Muscle layer of colon (tissue), 2 donors: ENCODE results near the gene CAMK2D.

ENCODE experiments used
- H3K27ac ChIP-seq: one replicate; pipeline ENCODE4 v1.7.0; 2013; ENCODE audit warnings: low read depth, mild to moderate bottlenecking, low read length, moderate library complexity
- H3K27me3 ChIP-seq, 2 donors: one replicate each; pipeline ENCODE4 v1.7.0; 2013; ENCODE audit warnings: low read length in 2 of 2, mild to moderate bottlenecking in 2 of 2; ENCODE audit not compliant: insufficient read depth in 2 of 2, control insufficient read depth in 1 of 2
- H3K36me3 ChIP-seq: one replicate; pipeline ENCODE4 v1.7.0; 2013; ENCODE audit warnings: mild to moderate bottlenecking, low read length; ENCODE audit not compliant: insufficient read depth
- H3K4me1 ChIP-seq: one replicate; pipeline ENCODE4 v1.7.0; 2013; ENCODE audit warnings: mild to moderate bottlenecking, low read length; ENCODE audit not compliant: insufficient read depth
- H3K4me3 ChIP-seq, 2 donors: one replicate each; pipeline ENCODE4 v1.7.0; 2013; ENCODE audit warnings: low read length in 2 of 2, low read depth in 1 of 2, mild to moderate bottlenecking in 1 of 2, moderate library complexity in 1 of 2
- H3K9ac ChIP-seq: one replicate; pipeline ENCODE4 v1.7.0; 2013; ENCODE audit warnings: low read length
- H3K9me3 ChIP-seq: one replicate; pipeline ENCODE4 v1.7.0; 2013; ENCODE audit warnings: mild to moderate bottlenecking, low read length
- donor health status: abdominal sarcoma.
- donor health status: Adenocarcinoma of cecum.

CAMK2D gene

DNA sequence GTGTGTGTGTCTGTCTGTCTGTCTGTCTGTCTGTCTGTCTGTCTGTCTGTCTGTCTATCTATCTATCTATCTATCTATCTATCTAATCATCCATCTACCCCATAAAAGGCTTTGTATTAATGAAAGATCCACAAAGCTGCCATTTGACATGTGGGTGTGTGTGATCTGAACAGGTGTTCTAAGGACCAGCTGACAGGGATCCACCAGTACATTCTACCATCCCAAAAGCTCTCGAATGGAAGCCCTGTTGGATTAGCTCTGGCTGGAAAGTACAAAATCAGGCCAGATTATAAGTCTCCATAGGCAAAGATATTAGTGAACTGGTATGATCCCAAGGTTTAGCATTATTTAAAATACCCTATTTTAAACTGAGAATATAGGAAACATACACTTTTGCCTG, 299.3 kb downstream of the CAMK2D start:
- Histone ChIP-seq H3K4me3 (no peak overlapping the region), H3K27me3 (no peaks in the 10 kb centered on the region), H3K4me1 (no peaks in the 10 kb centered on the region), H3K36me3 (peaks cover under 1% of the 10 kb centered on the region), H3K9me3 (no peaks in the 10 kb centered on the region), H3K27ac (no peak overlapping the region), H3K9ac (no peak overlapping the region)

DNA sequence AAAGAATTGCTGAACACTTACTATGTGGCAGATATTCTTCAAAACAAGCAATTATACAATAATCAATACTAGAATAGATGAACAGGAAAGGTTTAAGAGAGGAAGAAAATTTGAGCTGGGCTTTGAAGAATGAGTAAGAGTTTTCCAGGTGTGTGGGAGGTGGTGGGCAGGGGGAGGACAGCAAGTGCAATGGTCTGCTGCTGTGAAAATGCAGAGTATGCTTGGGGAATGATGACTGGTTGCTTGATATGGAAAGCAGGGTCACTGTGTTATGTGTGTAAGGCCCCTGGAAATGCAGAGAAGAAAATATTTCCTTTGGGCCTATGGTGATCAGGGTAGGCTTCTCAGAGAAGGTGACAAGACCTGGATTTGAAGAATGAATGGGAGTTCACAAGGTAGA, 300.3 kb downstream of the CAMK2D start:
- Histone ChIP-seq H3K9me3 (no peaks in the 10 kb centered on the region), H3K36me3 (peaks cover 8% of the 10 kb centered on the region), H3K27ac (no peak overlapping the region), H3K9ac (no peak overlapping the region), H3K4me1 (no peaks in the 10 kb centered on the region), H3K4me3 (no peak overlapping the region), H3K27me3 (no peaks in the 10 kb centered on the region)

DNA sequence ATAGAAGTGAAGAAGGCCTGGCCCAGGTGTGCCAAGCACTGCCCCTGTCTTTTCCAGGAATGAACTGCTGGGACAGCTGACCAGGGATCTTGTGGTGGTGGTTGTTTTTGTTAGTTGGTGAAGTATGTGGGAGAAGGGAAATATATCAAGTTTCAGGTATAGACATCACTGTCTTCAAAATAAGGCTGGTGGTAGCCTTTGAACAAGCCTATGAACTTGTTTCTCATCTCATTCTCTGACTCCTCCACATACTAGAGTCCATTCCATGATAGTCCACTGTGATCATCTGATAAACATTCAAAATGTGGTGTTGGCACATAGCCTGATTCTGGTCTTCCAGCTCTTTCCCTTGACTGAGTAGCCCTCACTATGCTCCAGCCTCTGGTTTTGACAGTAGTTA, 303.7 kb downstream of the CAMK2D start:
- H3K27ac ChIP-seq = no peak overlapping the region
- H3K4me3 ChIP-seq = no peak overlapping the region
- no peaks in the 10 kb centered on the region for H3K27me3 ChIP-seq
- H3K9ac ChIP-seq = no peak overlapping the region
- no peaks in the 10 kb centered on the region for H3K9me3 ChIP-seq
- H3K36me3 ChIP-seq = peaks cover 13% of the 10 kb centered on the region
- peaks cover 9% of the 10 kb centered on the region for H3K4me1 ChIP-seq

DNA sequence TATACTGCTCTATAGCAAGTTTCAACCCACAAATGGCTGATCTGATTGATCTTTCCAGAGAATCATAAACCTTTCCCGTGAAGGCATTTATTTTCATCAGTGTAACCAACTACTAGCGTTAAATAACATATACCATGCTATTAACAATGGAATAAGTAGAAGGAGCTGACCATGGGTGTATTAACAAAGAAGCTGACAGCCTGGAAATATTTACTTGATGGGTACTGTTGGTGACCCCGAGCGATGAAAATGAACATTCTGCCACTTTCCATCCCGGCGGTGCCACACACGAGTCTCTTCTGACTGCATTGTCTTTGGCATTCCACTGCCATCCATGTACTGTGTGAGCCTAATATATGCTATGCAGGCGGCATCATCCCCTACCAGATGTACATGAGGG, 304.4 kb downstream of the CAMK2D start:
- no peak overlapping the region for H3K27ac ChIP-seq
- no peak overlapping the region for H3K4me3 ChIP-seq
- no peaks in the 10 kb centered on the region for H3K27me3 ChIP-seq
- H3K4me1 ChIP-seq = peaks cover 14% of the 10 kb centered on the region
- peaks cover 13% of the 10 kb centered on the region for H3K36me3 ChIP-seq
- H3K9ac ChIP-seq = no peak overlapping the region
- H3K9me3 ChIP-seq = no peaks in the 10 kb centered on the region

DNA sequence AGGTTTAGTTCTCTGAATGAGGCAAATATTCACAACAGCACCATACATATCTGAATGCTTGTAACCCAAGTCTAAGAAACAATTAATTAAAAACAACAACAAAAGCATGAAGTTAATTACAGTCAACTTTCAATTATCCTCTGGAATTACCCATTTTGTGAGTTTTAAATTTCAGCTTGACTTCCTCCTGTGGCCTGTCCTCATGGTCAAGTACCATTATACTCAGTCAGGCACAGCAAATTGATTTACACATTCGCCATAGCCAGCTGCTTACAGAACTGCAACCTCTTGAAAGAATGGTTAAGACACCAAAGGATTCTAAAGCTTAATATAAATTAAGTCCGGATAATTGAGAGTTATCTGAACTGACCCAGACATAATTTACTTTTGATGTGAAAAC, 306.5 kb downstream of the CAMK2D start:
- no peaks in the 10 kb centered on the region for H3K27me3 ChIP-seq

DNA sequence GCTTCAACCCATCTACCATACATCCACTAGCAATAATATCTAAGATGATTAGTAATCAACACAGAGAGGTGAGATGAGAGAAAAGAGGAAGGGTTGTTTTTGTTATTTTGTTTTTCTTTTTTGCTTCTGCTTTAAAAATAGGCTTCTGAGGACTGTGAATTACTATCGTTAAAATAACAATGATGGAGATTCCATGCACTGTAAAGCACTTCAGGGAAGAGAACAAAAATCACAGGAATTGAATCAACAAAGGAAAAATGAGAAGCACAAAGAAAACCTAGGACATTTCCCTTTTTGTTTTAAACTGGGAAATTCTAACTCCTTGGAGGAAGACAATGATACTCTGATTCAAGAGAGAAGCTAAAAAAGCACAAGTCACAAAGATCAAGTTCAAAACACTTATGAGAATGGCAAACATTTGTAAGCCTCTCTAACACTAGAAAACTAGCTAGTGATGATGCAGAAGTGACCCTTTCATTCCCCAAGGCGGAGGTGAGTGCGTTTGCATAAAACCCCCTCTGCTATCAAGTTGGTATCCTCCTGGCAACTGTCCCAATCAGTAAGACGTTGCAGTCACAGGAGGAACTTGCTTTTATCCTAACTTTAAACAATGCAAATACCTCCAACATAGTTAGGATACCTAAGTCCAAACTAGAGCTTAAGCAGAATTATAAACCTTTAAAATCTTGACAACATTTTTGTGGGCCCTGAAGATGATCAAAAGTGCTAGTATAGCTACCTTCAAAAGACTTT, 308.5 kb downstream of the CAMK2D start:
- H3K9ac ChIP-seq = no peak overlapping the region
- H3K4me1 ChIP-seq = peaks cover 28% of the 10 kb centered on the region
- H3K4me3 ChIP-seq = peak overlapping the region in 1 of 2 donors; percentile 4
- H3K27me3 ChIP-seq = no peaks in the 10 kb centered on the region
- peak overlapping the region; percentile 1 for H3K27ac ChIP-seq
- H3K36me3 ChIP-seq = peaks cover 13% of the 10 kb centered on the region
- H3K9me3 ChIP-seq = no peaks in the 10 kb centered on the region

More for the DNA sequence above, 306.5 kb downstream of the CAMK2D start:
- Histone ChIP-seq H3K27ac (no peak overlapping the region), H3K4me1 (peaks cover 24% of the 10 kb centered on the region), H3K4me3 (no peak overlapping the region), H3K9ac (no peak overlapping the region), H3K9me3 (no peaks in the 10 kb centered on the region), H3K36me3 (peaks cover 13% of the 10 kb centered on the region)

DNA sequence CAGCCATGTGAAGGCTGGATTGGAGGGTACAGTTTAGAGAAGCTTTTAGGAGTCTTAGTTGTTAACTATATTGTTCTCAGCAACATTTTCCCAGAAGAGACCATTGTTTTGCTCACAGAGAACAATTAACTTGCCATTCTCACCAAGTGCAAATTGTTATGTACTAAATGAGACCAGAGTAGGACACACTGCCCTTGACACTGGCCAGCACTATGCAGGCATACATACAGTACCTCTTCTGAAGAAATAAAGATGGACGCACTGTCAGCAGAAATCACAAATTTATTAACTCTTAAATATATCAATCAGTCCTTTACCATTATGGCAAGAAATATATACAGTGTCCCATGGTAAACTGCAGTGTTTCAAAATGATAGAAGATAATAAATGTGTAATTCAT, 309.4 kb downstream of the CAMK2D start:
- Histone ChIP-seq H3K4me1 (peaks cover 37% of the 10 kb centered on the region), H3K27ac (peak overlapping the region; percentile 50), H3K27me3 (no peaks in the 10 kb centered on the region), H3K9ac (no peak overlapping the region), H3K9me3 (no peaks in the 10 kb centered on the region), H3K4me3 (no peak overlapping the region), H3K36me3 (peaks cover 11% of the 10 kb centered on the region)

DNA sequence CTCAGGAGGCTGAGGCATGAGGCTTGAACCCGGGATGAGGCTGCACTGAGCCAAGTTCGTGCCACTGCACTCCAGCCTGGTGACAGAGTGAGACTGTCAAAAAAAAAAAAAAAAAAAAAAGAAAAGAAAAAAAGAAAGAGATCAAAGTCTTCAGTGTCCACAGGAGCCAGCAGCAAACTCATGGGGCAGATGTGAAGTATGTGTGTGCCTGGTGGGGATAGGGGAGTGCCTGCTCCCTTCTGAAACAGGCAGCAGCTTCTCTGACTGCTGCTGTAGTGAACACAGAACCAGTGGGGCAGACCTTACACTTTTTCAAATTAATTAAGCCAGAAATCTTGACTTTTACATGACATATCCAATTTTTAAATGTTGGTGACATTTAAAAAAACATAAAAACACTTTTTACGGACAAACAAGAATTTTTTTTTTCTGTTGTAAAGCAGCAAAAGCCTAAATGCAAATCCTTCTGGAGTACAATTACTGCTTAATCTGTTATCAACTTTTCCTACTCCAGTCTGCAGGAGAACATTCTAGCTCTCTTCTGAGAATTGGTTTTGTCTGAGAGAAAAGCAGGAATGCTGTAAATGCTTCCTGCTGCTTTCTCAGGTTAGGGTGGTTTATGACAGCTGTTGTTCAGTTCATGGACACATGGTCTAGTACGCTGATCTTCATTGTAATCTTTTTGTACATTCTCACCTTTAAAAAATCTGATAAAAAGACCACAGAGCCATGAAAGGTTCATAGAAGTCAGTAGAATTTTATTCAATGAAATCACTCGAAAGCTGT, 311.1 kb downstream of the CAMK2D start:
- H3K27ac ChIP-seq = no peak overlapping the region

DNA sequence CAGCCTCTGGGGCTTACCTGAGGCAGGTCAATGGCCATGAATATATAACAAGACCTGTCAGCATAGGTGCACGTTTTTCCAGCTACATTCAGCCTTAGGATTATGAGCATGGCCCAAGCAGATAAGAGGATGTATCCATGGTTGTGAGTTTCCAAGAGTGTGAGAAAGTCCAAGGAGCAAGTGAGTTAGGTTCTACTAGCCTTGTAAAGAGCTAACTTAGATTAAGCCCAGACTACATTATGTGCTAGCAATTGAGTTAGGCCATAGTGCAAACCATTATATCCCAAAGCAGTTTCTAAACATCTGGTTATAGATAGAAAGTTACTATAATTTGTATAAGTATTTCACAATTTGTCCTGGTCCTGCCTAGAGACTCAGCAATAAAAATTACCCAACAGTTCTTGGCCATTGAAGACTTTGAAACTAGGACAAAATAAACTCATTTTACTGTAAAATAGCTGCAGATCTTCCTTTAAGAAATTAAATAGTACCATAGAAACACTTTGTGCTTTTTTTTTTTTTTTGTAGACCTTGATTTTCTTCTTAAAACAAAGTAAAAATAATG, 312.0 kb downstream of the CAMK2D start:
- Histone ChIP-seq H3K4me1 (peaks cover 57% of the 10 kb centered on the region), H3K27ac (peak overlapping the region; percentile 20)

More for the DNA sequence above, 311.1 kb downstream of the CAMK2D start:
- no peaks in the 10 kb centered on the region for H3K9me3 ChIP-seq
- H3K4me1 ChIP-seq = peaks cover 47% of the 10 kb centered on the region
- no peaks in the 10 kb centered on the region for H3K27me3 ChIP-seq
- no peak overlapping the region for H3K4me3 ChIP-seq
- peaks cover 1% of the 10 kb centered on the region for H3K36me3 ChIP-seq
- no peak overlapping the region for H3K9ac ChIP-seq

DNA sequence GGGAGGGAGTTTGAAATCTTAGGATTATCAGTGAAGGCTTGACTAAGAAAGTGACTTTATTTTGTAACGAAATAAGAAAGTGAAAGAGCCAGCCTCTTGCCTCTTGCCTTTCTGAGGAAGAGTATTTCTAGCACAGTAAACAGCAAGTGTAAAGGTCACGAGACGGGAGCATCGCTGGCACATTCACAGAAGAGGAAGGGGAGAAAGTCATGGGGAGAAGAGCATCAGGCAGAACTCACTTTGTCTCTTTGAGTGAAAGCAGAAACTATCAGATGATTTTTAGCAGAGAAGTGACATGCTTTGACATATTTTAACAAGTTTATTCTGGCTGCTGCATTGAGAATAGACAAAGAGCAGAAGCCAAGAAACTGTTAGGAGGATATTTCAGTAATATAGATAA, 313.8 kb downstream of the CAMK2D start:
- Histone ChIP-seq H3K4me3 (no peak overlapping the region), H3K27ac (peak overlapping the region; percentile 63), H3K9me3 (no peaks in the 10 kb centered on the region), H3K9ac (no peak overlapping the region), H3K4me1 (peaks cover 57% of the 10 kb centered on the region), H3K27me3 (no peaks in the 10 kb centered on the region), H3K36me3 (no peaks in the 10 kb centered on the region)

More for the DNA sequence above, 312.0 kb downstream of the CAMK2D start:
- no peak overlapping the region for H3K4me3 ChIP-seq
- no peak overlapping the region for H3K9ac ChIP-seq
- no peaks in the 10 kb centered on the region for H3K27me3 ChIP-seq
- no peaks in the 10 kb centered on the region for H3K9me3 ChIP-seq
- H3K36me3 ChIP-seq = no peaks in the 10 kb centered on the region

DNA sequence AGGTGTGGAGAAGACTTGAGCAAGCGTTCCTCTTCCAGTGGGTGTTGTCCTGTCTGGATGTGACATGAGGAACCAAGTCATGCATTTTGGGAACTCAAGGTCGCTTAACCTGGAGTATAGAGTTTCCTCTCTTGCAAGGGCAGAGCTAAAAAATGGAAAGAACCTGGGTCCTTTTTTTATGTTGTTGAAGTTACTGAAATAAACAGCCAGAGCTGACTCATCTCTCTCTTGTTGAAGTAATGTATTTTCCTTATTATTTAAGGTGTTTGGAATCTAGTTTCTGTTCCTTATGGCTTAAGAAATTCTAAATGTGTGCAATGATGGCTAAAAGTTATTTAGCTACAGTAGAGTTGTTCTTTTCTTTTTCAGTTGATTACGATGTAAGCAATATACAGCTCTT, 314.5 kb downstream of the CAMK2D start:
- Histone ChIP-seq H3K27me3 (no peaks in the 10 kb centered on the region), H3K9me3 (no peaks in the 10 kb centered on the region), H3K4me3 (no peak overlapping the region), H3K36me3 (no peaks in the 10 kb centered on the region), H3K4me1 (peaks cover 53% of the 10 kb centered on the region), H3K27ac (peak overlapping the region; percentile 63), H3K9ac (no peak overlapping the region)
